ENCODE data around the gene ADTRP.

GRCh38 chr6:11812439-11812838, 33.8 kb upstream of the ADTRP start:
- TF ChIP-seq ZNF565 (CRISPR knock-in tag; conservative IDR thresholded peaks at IDR 0.05; ENCODE audit: low read depth) (no peak), RARB (CRISPR knock-in tag; IDR thresholded peaks at IDR 0.05) (no peak), ISL1 (CRISPR knock-in tag; IDR thresholded peaks at IDR 0.05) (no peak), ESRRG (CRISPR knock-in tag; IDR thresholded peaks at IDR 0.05) (no peak), CREB5 (CRISPR knock-in tag; IDR thresholded peaks at IDR 0.05; ENCODE audit: low read depth) (no peak), ZFP30 (CRISPR knock-in tag; IDR thresholded peaks at IDR 0.05) (no peak)
- TF ChIP-seq, protein P1, sequence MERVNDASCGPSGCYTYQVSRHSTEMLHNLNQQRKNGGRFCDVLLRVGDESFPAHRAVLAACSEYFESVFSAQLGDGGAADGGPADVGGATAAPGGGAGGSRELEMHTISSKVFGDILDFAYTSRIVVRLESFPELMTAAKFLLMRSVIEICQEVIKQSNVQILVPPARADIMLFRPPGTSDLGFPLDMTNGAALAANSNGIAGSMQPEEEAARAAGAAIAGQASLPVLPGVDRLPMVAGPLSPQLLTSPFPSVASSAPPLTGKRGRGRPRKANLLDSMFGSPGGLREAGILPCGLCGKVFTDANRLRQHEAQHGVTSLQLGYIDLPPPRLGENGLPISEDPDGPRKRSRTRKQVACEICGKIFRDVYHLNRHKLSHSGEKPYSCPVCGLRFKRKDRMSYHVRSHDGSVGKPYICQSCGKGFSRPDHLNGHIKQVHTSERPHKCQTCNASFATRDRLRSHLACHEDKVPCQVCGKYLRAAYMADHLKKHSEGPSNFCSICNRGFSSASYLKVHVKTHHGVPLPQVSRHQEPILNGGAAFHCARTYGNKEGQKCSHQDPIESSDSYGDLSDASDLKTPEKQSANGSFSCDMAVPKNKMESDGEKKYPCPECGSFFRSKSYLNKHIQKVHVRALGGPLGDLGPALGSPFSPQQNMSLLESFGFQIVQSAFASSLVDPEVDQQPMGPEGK (CRISPR knock-in tag; IDR thresholded peaks at IDR 0.05; ENCODE audit: borderline replicate concordance): no peak

Measured in SK-N-SH treated with all-trans-retinoic acid at 6 μM for 48 hours (cell line).